IMR-90 (cell line): Measurements from ENCODE around the gene ZFYVE21.

Experiments
- CTCF ChIP-seq: conservative IDR thresholded peaks from 2 replicates; pipeline ENCODE4 v1.5.1; 2012; ENCODE audit warnings: mild to moderate bottlenecking, low read depth, low read length, improper control_type of control experiment
- POLR2A ChIP-seq: IDR thresholded peaks from 2 replicates; pipeline ENCODE4 v1.6.1; 2012; ENCODE audit warnings: mild to moderate bottlenecking, low read depth, low read length
- RAD21 ChIP-seq: IDR thresholded peaks from 2 replicates; pipeline ENCODE4 v1.6.1; 2012; ENCODE audit warnings: low read length, improper control_type of control experiment
- RCOR1 ChIP-seq: IDR thresholded peaks from 2 replicates; pipeline ENCODE4 v1.6.1; 2012; ENCODE audit warnings: mild to moderate bottlenecking, low read length, improper control_type of control experiment; ENCODE audit not compliant: insufficient replicate concordance
- RFX5 ChIP-seq: IDR thresholded peaks from 2 replicates; pipeline ENCODE4 v1.8.0; 2012; ENCODE audit warnings: low read depth, mild to moderate bottlenecking, low read length, moderate library complexity
- USF2 ChIP-seq: fragments of 150-350 bp; IDR thresholded peaks from 2 replicates; pipeline ENCODE4 v1.6.1; 2017; ENCODE audit warnings: mild to moderate bottlenecking, antibody characterized with exemption, low read length, low read depth

DNA sequence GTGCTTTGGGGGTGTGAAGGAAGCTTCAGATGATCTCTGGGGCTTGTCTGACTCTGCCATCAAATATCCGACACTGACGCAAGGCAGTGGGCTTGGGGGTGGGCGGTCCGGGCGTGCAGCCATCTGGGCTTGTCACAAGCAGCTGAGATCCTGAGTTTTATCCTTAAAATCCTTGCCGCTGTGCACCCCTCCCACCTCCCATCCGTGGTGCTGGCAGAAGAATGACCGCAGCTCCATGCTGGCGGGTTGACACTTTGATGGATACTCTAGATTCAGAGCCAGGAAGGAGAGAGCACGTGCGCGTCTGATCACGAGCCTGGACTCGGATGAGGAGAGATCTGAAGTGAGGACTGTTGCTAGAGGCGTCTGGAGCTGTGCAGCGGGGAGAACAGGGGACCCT is 3.0 kb downstream of the ZFYVE21 start:
- TF ChIP-seq CTCF (no peak), USF2 (peak; percentile 66), RAD21 (no peak), RCOR1 (no peak), POLR2A (no peak), RFX5 (no peak)
